GM03348 (cell line): Measurements from ENCODE around the gene RALGDS.
"Not testable (repeated sequence)": the region's sequence is repeated elsewhere in the genome, so short reads cannot be mapped to it uniquely, and the experiment has no call there.

Experiments used
- DNase-seq: peaks from one replicate; pipeline ENCODE4 v3.0.0; 2012; ENCODE audit warnings: low spot score

RALGDS gene

DNA sequence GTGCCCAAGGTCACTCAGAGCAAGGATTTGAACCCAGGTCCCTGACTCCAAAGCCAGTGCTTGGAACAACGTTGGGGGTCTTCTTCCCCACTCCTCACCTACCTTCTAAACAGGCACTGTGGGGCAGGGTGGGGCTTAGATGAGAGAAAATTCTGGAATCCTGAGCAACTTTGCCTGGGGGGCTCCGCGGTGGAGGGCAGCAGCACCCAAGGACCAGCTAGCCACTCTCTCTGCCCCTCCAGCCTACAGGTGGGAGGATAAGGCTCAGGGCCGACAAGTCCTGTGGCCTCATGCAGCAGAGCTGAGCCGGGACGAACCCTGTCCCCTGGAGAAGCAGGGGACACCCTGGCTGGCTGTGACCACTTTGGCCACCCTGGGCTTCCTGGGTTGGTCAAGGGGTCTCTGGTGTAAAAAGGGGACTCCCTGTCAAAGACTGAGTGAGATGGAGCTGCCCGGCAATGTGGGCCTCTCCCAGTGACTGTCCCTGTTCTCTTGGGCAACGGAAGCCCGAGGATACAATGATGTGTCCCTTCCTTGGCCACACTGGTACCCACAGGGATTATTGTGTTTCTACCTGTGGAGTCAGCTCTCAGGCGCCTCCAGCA, 32.8 kb downstream of the RALGDS start:
- DNase-seq = no peak

DNA sequence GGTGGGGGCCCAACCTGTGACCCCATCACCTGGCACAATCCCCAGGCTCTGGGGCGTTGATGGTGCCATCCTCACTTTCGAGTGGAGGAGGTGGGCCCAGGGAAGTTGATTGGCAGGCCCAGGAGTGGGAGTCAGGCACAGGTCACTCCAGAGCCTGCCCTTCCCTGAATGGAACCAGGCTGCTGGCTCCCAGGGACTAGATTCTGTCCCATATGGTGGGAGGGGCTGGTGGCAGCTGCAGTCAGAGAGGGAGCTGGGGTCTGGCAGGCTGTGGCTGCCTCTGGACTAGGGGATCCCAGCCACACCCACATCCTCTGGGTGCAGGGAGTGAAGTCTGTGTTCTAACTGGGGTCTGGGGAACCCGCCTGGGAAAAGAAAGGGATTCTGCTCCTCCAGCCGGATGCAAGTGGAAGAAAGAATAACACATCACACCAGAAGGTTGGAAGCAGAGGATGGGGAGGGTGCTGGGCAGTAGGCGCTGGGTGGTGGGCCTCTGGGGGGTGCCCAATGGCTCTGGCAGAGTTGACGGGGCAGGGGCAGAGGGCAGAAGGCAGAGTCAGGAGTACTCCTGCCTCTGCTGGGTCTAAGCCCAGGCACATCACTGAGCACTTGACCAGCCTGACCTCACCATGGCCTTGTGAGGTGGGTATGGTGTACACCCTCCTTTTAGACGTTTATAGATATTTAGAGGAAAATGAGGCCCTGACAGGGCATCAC, 33.5 kb downstream of the RALGDS start:
- no peak for DNase-seq

DNA sequence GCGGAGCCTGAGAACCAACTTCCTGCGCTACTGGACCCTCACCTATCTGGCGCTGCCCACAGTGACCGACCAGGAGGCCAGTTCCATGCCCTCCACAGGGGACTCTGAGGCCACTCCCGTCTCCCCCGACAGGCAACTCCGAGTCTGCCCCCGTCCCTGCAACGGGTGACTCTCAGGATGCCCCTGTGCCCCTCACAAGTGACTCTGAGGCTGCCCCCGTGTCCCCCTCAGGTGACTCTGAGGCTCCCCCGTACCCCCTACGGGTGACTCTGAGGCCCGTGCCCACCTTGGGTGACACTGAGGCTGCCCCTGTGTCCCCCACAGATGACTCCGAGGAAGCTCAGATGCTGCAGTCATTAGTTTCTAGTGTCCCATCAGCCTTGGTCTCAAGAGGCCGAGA, 34.1 kb downstream of the RALGDS start:
- no peak for DNase-seq

DNA sequence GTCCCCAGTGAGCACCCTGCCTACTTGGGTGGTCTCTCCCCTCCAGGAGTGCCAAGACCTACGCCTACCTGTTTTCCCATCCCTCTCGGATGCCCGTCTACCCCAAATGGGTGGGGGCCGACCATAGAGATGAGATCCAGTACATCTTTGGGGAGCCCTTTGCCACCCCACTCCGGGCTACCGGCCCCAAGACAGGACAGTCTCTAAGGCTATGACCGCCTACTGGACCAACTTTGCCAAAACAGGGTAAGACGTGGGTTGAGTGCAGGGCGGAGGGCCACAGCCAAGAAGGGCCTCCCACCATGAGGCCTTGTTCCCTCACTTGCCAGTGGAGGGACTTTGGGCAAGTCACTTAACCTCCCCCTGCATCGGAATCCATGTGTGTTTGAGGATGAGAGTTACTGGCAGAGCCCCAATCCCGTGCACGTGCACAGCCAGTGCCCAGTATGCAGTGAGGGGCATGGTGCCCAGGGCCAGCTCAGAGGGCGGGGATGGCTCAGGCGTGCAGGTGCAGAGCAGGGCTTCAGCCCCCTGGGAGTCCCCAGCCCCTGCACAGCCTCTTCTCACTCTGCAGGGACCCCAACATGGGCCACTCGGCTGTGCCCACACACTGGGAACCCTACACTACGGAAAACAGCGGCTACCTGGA, 34.7 kb downstream of the RALGDS start:
- DNase-seq = not testable (repeated sequence)

DNA sequence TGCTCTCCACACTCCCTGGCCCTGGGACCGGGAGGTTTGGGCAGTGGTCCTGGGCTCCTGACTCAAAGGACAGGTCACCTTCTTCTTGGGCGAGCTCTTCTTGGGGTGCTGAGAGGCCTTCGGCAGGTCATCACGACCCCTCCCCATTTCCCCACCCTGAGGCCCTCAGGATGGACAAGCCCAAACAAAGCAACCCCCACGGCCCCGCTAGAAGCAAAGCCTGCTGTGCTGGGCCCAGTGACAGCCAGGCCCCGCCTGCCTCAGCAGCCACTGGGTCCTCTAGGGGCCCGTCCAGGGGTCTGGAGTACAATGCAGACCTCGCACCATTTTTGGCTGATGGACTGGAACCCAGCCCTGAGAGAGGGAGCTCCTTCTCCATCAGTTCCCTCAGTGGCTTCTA, 37.4 kb downstream of the RALGDS start:
- not testable (repeated sequence) for DNase-seq

DNA sequence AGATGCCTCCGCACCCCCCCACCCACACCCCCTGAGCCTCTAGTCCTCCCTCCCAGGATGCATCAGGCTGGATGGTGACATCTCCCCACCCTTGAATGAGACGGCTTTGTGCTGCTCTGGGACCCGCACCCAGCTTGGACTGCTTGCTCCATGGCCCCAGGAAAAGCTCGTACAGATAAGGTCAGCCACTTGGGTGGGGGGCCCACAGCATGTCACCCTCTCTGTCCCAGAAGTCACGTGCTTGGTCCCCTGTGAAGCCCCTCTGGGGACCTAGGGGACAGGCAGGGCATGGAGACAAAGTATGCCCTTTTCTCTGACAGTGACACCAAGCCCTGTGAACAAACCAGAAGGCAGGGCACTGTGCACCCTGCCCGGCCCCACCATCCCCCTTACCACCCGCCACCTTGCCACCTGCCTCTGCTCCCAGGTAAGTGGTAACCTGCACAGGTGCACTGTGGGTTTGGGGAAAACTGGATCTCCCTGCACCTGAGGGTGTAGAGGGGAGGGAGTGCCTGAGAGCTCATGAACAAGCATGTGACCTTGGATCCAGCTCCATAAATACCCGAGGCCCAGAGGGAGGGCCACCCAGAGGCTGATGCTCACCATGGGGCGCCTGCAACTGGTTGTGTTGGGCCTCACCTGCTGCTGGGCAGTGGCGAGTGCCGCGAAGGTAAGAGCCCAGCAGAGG, 38.9 kb downstream of the RALGDS start:
- not testable (repeated sequence) for DNase-seq

DNA sequence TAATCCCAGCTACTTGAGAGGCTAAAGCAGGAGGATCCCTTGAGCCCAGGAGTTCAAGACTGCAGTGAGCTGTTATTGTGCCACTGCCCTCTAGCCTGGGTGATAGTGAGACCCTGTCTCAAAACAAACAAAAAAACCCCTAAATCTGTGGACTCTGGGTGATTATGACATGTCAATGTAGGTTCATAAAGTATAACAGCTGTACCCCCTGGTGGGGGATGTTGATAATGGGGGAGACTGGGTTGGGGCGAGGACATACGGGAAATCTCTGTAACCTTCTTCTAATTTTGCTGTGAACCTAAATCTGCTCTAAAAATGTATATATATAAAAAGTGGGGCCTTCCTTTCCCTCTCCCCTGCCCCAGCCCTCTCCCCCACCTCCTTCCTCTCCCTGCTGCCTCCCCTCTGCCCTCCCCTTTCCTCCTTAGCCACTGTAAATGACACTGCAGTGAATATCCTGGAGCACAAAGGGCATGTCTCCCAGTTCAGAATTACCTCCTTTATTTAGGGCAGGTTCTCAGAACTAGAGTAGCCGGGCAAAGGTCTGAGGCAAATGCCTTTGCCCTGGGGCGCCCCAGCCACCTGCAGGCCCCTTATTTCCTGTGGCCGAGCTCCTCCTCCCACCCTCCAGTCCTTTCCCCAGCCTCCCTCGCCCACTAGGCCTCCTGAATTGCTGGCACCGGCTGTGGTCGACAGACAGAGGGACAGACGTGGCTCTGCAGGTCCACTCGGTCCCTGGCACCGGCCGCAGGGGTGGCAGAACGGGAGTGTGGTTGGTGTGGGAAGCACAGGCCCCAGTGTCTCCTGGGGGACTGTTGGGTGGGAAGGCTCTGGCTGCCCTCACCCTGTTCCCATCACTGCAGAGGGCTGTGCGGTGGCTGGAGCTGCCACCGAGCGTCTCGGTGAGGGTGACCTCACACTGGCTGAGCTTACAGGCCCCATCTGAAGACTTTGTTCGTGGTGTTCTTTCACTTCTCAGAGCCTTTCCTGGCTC, 40.0 kb downstream of the RALGDS start:
- not testable (repeated sequence) for DNase-seq

DNA sequence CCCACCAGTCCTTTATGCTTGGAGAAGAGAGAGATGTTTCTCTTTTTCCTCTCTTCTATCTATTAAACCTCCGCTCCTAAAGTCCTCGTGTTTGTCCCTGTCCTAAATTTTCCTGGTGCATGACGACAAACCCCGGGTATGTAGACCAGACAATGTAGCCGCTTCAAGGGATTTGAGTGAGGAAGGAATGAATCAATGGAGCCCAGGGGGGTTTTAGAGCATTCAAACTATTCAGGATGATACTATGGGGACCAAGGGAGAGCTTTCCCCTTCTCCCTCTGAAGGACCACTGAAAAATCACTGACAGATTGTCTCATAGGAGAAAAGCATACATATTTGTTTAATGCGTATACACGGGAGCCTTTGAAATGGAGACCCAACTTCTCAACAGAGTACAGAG, 40.9 kb downstream of the RALGDS start:
- no peak for DNase-seq

DNA sequence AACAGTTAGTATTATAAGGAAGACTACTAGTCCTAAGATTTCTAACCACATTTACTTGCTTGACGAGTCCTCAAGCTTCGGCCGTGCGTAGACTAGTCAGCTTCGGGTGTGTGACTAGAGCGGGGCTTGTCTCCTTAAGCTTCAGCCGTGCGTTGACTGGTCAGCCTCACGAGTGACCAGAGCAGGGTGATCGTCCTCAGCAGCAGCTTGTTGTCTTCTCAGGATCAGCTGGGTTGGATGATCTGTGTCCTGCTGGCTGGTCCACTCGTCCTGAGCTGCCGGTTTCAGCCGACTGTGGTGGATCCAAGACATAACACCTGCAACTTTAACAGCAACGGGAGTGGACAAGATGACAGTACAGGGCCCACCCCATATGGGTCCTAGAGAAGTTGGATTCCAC, 42.6 kb downstream of the RALGDS start:
- DNase-seq = no peak

DNA sequence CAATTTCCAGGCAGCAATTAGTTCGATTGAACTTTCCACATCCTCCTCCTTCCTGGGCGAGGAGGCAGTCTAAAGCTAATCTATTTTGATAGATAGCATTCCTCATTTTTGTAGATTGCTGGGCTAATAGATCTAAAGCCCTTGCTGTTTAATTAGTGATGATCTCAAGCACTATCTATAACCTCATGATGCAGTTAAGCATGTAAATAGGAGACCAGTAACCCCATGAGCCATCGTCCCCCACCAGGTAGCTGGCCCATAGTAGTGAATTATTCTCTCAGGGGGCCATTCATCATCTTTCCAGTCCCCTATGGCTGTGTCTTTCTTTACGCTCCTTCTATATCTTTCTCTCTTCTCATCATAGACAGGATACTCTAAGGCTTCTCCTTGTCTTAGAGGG, 44.3 kb downstream of the RALGDS start:
- no peak for DNase-seq

DNA sequence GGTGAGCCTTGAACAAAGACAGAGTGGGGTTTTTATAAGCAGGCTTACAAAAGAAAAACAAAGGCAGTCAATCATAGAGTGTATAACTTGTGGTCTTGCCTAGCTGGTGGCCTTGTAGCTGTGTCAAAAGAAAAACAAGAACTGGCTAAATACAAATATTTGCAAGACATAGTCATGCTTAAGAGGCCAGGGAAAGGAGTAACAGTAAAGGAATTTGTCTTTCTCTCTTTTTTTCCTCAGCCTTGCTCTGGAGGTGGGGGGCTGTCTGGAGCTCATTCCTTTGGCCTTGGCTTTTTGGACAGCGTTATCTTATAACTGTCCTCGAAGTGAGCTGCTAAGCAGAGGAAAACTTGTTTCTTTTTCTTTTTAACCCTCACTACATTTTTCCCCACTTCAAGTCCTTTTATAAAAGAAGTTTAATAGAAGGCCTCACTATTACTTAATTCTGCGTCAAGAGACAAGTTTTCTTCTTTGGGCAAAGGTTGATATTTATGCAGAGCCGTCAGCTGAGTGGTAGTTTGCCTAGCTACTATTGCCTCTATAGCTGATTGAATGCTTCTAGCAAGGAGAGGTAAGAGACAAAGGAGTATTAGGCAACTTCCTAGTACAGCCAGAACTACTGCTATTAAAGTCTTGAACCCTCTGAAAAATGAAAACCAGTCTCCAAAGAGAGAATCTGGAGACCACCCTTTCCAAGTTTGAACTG, 45.0 kb downstream of the RALGDS start:
- peak; percentile 83 for DNase-seq

DNA sequence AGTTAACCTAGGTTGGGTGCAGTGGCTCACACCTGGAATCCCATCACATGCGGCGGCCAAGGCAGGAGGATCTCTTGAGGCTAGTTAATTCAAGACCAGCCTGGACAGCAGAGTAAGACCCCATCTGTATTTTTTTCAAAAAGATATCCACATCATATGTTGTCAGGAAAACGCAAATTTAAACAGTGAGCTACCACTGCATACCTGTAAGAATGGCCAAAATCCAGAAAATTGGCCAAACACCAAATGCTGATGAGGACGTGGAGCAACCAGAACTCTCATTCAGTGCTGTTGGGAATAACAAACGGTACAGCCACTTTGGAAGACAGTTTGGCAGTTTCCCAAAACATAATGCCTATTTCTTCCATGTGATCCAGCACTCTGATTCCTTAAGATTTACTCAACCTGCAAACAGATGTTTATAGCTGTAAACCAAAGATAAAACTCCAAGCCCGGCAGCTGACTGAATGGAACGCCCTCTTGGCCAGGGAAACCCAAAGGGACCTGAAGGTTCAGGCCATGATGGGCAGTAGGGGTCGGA, 46.9 kb downstream of the RALGDS start:
- peak; percentile 63 for DNase-seq

DNA sequence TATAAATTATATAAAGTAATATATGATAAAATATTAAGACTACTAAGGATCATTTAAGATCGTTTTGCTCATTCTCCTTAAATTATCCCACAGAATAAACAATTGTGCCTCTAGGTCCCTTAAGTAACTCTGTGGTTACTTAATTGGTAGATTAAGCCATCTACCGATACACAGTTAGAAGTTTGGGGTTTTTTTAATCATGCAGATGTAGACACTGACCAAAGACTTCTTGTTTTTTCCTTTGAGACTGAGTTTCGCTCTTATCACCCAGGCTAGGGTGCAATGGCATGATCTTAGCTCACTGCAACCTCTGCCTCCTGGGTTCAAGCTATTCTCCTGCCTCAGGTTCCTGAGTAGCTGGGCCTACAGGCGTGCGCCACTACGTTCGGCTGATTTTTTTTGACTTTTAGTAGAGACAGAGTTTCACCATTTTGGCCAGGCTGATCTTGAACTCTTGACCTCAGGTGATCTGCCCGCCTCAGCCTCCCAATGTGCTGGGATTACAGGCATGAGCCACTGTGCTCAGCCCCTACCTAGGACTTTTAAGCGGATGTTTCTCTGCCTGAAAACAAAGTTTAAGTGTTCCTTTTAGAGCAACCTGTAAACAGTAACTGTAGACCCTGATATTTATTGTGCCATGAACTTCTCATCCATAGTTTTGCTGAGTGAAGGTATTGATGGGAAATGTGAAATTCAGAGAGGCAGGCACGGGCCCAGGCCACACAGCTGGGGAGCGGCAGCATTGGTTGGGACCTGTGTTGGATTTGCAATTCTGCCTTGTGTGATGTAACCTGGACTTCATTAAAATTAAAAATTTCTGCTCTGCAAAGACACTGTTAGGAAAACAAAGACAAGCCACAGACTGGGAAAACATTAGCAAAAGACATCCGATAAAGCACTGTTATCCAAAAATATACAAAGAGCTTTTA, 47.7 kb downstream of the RALGDS start:
- DNase-seq = no peak

DNA sequence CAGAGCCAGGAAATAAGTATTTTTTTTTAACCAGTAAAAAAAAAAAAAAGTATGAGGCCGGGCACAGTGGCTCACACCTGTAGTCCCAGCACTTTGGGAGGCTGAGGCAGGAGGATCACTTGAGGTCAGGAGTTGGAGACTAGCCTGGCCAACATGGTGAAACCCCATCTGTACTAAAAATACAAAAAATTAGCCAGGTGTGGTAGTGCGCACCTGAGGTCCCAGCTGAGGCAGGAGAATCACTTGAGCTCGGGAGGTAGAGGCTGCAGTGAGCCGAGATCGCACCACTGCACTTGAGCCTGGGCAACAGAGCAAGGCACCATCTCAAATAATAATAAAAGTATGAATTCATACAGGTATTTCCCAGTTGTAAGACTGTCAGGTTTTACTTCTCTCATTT, 48.8 kb downstream of the RALGDS start:
- not testable (repeated sequence) for DNase-seq

DNA sequence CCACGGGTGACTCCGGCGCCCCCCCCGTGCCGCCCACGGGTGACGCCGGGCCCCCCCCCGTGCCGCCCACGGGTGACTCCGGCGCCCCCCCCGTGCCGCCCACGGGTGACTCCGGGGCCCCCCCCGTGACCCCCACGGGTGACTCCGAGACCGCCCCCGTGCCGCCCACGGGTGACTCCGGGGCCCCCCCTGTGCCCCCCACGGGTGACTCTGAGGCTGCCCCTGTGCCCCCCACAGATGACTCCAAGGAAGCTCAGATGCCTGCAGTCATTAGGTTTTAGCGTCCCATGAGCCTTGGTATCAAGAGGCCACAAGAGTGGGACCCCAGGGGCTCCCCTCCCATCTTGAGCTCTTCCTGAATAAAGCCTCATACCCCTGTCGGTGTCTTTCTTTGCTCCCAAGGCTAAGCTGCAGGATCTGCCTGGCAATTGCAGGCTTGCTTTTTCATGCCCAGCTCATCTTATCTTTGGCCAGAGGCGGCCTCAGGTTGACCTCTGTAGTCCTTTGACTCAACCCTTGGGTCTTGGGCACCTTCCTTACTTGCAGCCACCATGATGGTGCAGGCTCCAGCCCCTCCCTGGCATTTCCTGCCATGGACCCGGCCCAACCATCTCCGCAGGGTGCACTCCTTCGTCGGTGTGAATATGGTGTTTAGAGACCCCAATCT, 49.4 kb downstream of the RALGDS start:
- no peak for DNase-seq

DNA sequence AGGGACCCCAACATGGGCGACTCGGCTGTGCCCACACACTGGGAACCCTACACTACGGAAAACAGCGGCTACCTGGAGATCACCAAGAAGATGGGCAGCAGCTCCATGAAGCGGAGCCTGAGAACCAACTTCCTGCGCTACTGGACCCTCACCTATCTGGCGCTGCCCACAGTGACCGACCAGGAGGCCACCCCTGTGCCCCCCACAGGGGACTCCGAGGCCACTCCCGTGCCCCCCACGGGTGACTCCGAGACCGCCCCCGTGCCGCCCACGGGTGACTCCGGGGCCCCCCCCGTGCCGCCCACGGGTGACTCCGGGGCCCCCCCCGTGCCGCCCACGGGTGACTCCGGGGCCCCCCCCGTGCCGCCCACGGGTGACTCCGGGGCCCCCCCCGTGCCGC, 50.1 kb downstream of the RALGDS start:
- DNase-seq = not testable (repeated sequence)

DNA sequence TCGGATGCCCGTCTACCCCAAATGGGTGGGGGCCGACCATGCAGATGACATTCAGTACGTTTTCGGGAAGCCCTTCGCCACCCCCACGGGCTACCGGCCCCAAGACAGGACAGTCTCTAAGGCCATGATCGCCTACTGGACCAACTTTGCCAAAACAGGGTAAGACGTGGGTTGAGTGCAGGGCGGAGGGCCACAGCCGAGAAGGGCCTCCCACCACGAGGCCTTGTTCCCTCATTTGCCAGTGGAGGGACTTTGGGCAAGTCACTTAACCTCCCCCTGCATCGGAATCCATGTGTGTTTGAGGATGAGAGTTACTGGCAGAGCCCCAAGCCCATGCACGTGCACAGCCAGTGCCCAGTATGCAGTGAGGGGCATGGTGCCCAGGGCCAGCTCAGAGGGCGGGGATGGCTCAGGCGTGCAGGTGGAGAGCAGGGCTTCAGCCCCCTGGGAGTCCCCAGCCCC, 50.5 kb downstream of the RALGDS start:
- DNase-seq = not testable (repeated sequence)

DNA sequence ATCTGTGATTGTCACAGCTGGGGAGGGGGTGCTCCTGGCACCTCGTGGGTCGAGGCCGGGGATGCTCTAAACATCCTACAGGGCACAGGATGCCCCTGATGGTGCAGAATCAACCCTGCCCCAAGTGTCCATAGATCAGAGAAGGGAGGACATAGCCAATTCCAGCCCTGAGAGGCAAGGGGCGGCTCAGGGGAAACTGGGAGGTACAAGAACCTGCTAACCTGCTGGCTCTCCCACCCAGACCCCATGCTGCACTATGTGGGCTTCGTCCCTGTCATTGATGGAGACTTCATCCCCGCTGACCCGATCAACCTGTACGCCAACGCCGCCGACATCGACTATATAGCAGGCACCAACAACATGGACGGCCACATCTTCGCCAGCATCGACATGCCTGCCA, 52.6 kb downstream of the RALGDS start:
- not testable (repeated sequence) for DNase-seq

DNA sequence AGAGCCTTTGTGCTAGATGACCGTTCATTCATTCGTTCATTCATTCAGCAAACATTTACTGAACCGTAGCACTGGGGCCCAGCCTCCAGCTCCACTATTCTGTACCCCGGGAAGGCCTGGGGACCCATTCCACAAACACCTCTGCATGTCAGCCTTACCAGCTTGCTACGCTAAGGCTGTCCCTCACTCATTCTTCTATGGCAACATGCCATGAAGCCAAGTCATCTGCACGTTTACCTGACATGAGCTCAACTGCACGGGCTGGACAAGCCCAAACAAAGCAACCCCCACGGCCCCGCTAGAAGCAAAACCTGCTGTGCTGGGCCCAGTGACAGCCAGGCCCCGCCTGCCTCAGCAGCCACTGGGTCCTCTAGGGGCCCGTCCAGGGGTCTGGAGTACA, 53.2 kb downstream of the RALGDS start:
- DNase-seq = no peak
